OCI-LY1 (cell line): ENCODE results near the gene CREB1.

Experiments
- H2AFZ ChIP-seq: fragments of 200-600 bp; sonication (generic), shearing (Covaris generic); 2 replicates; pipeline ENCODE4 v1.6.0; 2014; ENCODE audit warnings: antibody characterized with exemption, mild to moderate bottlenecking, low read length
- H3F3A ChIP-seq: fragments of 200-600 bp; sonication (generic), shearing (Covaris generic); 2 replicates; pipeline ENCODE4 v1.6.0; 2014; ENCODE audit warnings: mild to moderate bottlenecking, antibody characterized with exemption, low read length, moderate library complexity; ENCODE audit not compliant: insufficient read depth
- H3K27ac ChIP-seq: fragments of 200-600 bp; sonication (generic); 2 replicates; pipeline ENCODE4 v1.5.1; 2014; ENCODE audit warnings: low read length, mixed run types, mild to moderate bottlenecking, low read depth; ENCODE audit not compliant: poor library complexity, severe bottlenecking
- H3K27me3 ChIP-seq: fragments of 200-600 bp; sonication (generic); 2 replicates; pipeline ENCODE4 v1.6.0; 2014; ENCODE audit warnings: antibody characterized with exemption, mild to moderate bottlenecking, low read length, moderate library complexity; ENCODE audit not compliant: insufficient read depth
- H3K36me3 ChIP-seq: fragments of 200-600 bp; sonication (generic); 2 replicates; pipeline ENCODE4 v1.6.1; 2014; ENCODE audit warnings: mild to moderate bottlenecking, antibody characterized with exemption, low read length, moderate library complexity, mixed read lengths; ENCODE audit not compliant: insufficient read depth
- H3K4me1 ChIP-seq: fragments of 200-600 bp; sonication (generic); 2 replicates; pipeline ENCODE4 v1.5.1; 2014; ENCODE audit warnings: mild to moderate bottlenecking, low read length, moderate library complexity; ENCODE audit not compliant: insufficient read depth, severe bottlenecking
- H3K4me2 ChIP-seq: fragments of 200-600 bp; sonication (generic), shearing (Covaris generic); 2 replicates; pipeline ENCODE4 v1.6.1; 2014; ENCODE audit warnings: low read length
- H3K4me3 ChIP-seq: fragments of 200-600 bp; sonication (generic); 2 replicates; pipeline ENCODE4 v1.5.1; 2014; ENCODE audit warnings: low read length, low read depth, mild to moderate bottlenecking, mixed read lengths; ENCODE audit not compliant: poor library complexity, severe bottlenecking
- H3K79me2 ChIP-seq: fragments of 200-600 bp; shearing (Covaris generic); 2 replicates; pipeline ENCODE4 v1.6.1; 2016; ENCODE audit warnings: mixed run types, low read length, mixed read lengths; ENCODE audit not compliant: insufficient read depth
- H3K9ac ChIP-seq: fragments of 200-600 bp; sonication (generic), shearing (Covaris generic); 2 replicates; pipeline ENCODE4 v1.6.1; 2014; ENCODE audit warnings: mild to moderate bottlenecking, low read length, mixed read lengths
- H3K9me2 ChIP-seq: fragments of 200-600 bp; sonication (generic), shearing (Covaris generic); 2 replicates; pipeline ENCODE4 v1.6.1; 2014; ENCODE audit warnings: low read depth, mild to moderate bottlenecking, low read length, mixed read lengths
- H3K9me3 ChIP-seq: fragments of 200-600 bp; shearing (Covaris generic); 2 replicates; pipeline ENCODE4 v1.6.1; 2014; ENCODE audit warnings: low read length, mixed read lengths
- H4K20me1 ChIP-seq: fragments of 200-600 bp; sonication (generic), shearing (Covaris generic); 2 replicates; pipeline ENCODE4 v1.6.0; 2016; ENCODE audit warnings: mild to moderate bottlenecking, low read length; ENCODE audit not compliant: insufficient read depth
- CTCF ChIP-seq: fragments of 200-600 bp; sonication (generic), shearing (Covaris generic); IDR thresholded peaks from 2 replicates; pipeline ENCODE4 v1.5.1; 2017; ENCODE audit warnings: mild to moderate bottlenecking, antibody characterized with exemption, low read length, moderate library complexity, mixed read lengths
- EZH2 ChIP-seq: fragments of 200-600 bp; sonication (generic), shearing (Covaris generic); IDR thresholded peaks from 2 replicates; pipeline ENCODE4 v1.8.0; 2017; ENCODE audit warnings: borderline replicate concordance, mixed run types, mild to moderate bottlenecking, antibody characterized with exemption, low read length, moderate library complexity, mixed read lengths

The CREB1 gene

GRCh38 chr2:207589143-207589542 lies 59.4 kb downstream of the CREB1 start:
- Histone ChIP-seq H2AFZ (no peak overlapping the region), H3F3A (no peaks in the 10 kb centered on the region), H3K4me3 (no peak overlapping the region), H3K27me3 (no peaks in the 10 kb centered on the region), H3K4me1 (no peaks in the 10 kb centered on the region), H3K9ac (no peak overlapping the region), H3K9me2 (no peaks in the 10 kb centered on the region), H4K20me1 (no peaks in the 10 kb centered on the region), H3K36me3 (peaks cover 88% of the 10 kb centered on the region), H3K4me2 (no peak overlapping the region), H3K9me3 (peaks cover 17% of the 10 kb centered on the region; the same call in 1 of the 2 replicates), H3K27ac (no peak overlapping the region), H3K79me2 (no peaks in the 10 kb centered on the region)
- TF ChIP-seq EZH2: no peak
- TF ChIP-seq CTCF: no peak

GRCh38 chr2:207593277-207593676 lies 63.5 kb downstream of the CREB1 start:
- peaks cover 85% of the 10 kb centered on the region for H3K36me3 ChIP-seq

GRCh38 chr2:207594264-207594663 lies 64.5 kb downstream of the CREB1 start:
- TF ChIP-seq CTCF: no peak
- no peak for TF ChIP-seq EZH2
- Histone ChIP-seq H3K27ac (no peak overlapping the region), H3K9ac (no peak overlapping the region), H3K79me2 (no peaks in the 10 kb centered on the region), H3K9me2 (no peaks in the 10 kb centered on the region), H3K36me3 (peaks cover 81% of the 10 kb centered on the region), H3K9me3 (peaks cover 13% of the 10 kb centered on the region; the same call in 1 of the 2 replicates), H3F3A (no peaks in the 10 kb centered on the region), H3K4me2 (no peak overlapping the region), H3K27me3 (no peaks in the 10 kb centered on the region), H4K20me1 (no peaks in the 10 kb centered on the region), H2AFZ (no peak overlapping the region), H3K4me3 (no peak overlapping the region), H3K4me1 (no peaks in the 10 kb centered on the region)

More at GRCh38 chr2:207593277-207593676, 63.5 kb downstream of the CREB1 start:
- Histone ChIP-seq H3K27ac (no peak overlapping the region), H4K20me1 (no peaks in the 10 kb centered on the region), H3K4me3 (no peak overlapping the region), H3K4me2 (no peak overlapping the region), H3K27me3 (no peaks in the 10 kb centered on the region), H3F3A (no peaks in the 10 kb centered on the region), H3K9me3 (peaks cover 17% of the 10 kb centered on the region; the same call in 1 of the 2 replicates), H3K9ac (no peak overlapping the region), H3K9me2 (no peaks in the 10 kb centered on the region), H3K4me1 (no peaks in the 10 kb centered on the region), H3K79me2 (no peaks in the 10 kb centered on the region), H2AFZ (no peak overlapping the region)
- no peak for TF ChIP-seq CTCF
